NT2/D1 (cell line): ENCODE data around the gene ELMOD2.

ENCODE experiments used
- SUZ12 ChIP-seq: IDR thresholded peaks from 2 replicates; pipeline ENCODE4 v1.6.1; 2011; ENCODE audit not compliant: insufficient read length, insufficient read depth; ENCODE audit errors: extremely low read depth
- YY1 ChIP-seq: IDR thresholded peaks from 2 replicates; pipeline ENCODE4 v1.6.1; 2011; ENCODE audit not compliant: insufficient read length, insufficient read depth
- ZNF274 ChIP-seq: IDR thresholded peaks from 2 replicates; pipeline ENCODE4 v1.6.1; 2011; ENCODE audit warnings: mild to moderate bottlenecking, low read depth, low read length

DNA sequence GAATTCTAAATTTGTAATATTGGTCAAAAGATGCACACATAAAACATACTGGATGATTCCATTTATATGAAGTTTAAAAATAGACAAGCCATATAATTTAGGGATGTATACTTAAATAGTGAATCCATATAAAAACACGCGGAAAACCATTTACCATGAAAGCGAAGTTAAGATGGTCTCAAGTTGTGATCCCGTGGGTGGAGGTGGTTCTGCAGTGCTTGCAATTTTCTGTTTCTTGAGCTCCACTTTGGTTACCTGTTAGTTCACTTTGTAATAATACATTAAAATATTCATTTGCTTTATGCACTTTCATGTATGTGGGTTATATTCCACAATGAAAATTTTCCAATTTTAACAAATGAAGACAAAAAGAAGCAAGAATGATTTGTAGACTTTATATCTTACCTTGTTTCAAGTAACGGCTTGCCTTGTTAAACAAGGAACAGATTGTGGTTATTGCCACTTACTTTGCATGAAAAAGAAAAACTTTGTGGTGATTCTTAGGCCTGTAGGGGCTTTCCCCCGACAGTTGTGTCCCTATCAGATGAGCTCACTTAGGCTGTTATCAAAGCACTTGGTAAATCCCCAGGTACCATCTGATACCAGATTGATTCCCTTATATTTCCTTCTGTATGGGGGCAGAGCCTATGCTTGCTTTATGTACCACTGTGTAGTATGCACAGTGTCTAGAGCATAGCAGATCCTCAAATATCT is 32.6 kb downstream of the ELMOD2 start:
- TF ChIP-seq YY1 (no peak), SUZ12 (no peak), ZNF274 (no peak)
